Astrocyte (in vitro differentiated cells and primary cell): ENCODE results near the gene CDC42EP3. TPM values are rescaled to one million over a fixed set of nuclear protein-coding genes. Genes with fewer than 3 reads are reported as not detected.

ENCODE experiments used
- DNase-seq: peaks from one replicate; pipeline ENCODE4 v3.0.0-alpha.2; 2010; ENCODE audit warnings: low read depth
- FAIRE-seq: peaks from 2 replicates; lab custom pipeline; 2011; peaks lifted over from hg19 to GRCh38; lab: Jason Lieb, UNC
- H2AFZ ChIP-seq: 2 replicates; pipeline ENCODE4 v1.6.0; 2012; ENCODE audit warnings: low read depth, low read length, inconsistent platforms
- H3K27ac ChIP-seq: 2 replicates; pipeline ENCODE4 v1.5.1; 2011; ENCODE audit warnings: low read depth, low read length, inconsistent platforms
- H3K27me3 ChIP-seq: 2 replicates; pipeline ENCODE4 v1.6.0; 2011; ENCODE audit warnings: low read length, inconsistent platforms; ENCODE audit not compliant: insufficient read depth
- H3K36me3 ChIP-seq: 2 replicates; pipeline ENCODE4 v1.5.1; 2011; ENCODE audit warnings: low read length, inconsistent platforms; ENCODE audit not compliant: insufficient read depth
- H3K4me1 ChIP-seq: 2 replicates; pipeline ENCODE4 v1.5.1; 2011; ENCODE audit warnings: low read length, inconsistent platforms; ENCODE audit not compliant: insufficient read depth
- H3K4me2 ChIP-seq: 2 replicates; pipeline ENCODE4 v1.6.0; 2012; ENCODE audit warnings: low read length, inconsistent platforms
- H3K4me3 ChIP-seq: 2 replicates; pipeline ENCODE4 v1.5.1; 2011; ENCODE audit warnings: low read depth, mild to moderate bottlenecking, low read length, inconsistent platforms; ENCODE audit not compliant: insufficient read depth
- H3K79me2 ChIP-seq: 2 replicates; pipeline ENCODE4 v1.6.0; 2012; ENCODE audit warnings: mild to moderate bottlenecking, low read length, inconsistent platforms; ENCODE audit not compliant: insufficient read depth
- H3K9ac ChIP-seq: 2 replicates; pipeline ENCODE4 v1.6.0; 2012; ENCODE audit warnings: mild to moderate bottlenecking, low read length, inconsistent platforms
- H3K9me3 ChIP-seq: 2 replicates; pipeline ENCODE4 v1.5.1; 2012; ENCODE audit warnings: low read depth, mild to moderate bottlenecking, low read length, inconsistent platforms; ENCODE audit not compliant: insufficient read depth
- H4K20me1 ChIP-seq: 2 replicates; pipeline ENCODE4 v1.6.0; 2012; ENCODE audit warnings: low read length, inconsistent platforms; ENCODE audit not compliant: insufficient read depth
- H3K27ac Mint-ChIP-seq: one replicate; pipeline ENCODE4 v1.8.0; 2021; ENCODE audit warnings: mild to moderate bottlenecking, mixed read lengths; ENCODE audit not compliant: unreplicated experiment
- H3K27me3 Mint-ChIP-seq: one replicate; pipeline ENCODE4 v1.8.0; 2021; ENCODE audit warnings: low read depth, mixed read lengths; ENCODE audit not compliant: unreplicated experiment
- H3K36me3 Mint-ChIP-seq: one replicate; pipeline ENCODE4 v1.8.0; 2021; ENCODE audit warnings: low read depth, mixed read lengths; ENCODE audit not compliant: unreplicated experiment
- H3K4me1 Mint-ChIP-seq: one replicate; pipeline ENCODE4 v1.8.0; 2021; ENCODE audit warnings: low read depth, mixed read lengths; ENCODE audit not compliant: unreplicated experiment
- H3K4me3 Mint-ChIP-seq: one replicate; pipeline ENCODE4 v1.8.0; 2021; ENCODE audit warnings: mild to moderate bottlenecking, moderate library complexity, mixed read lengths; ENCODE audit not compliant: unreplicated experiment
- H3K9me3 Mint-ChIP-seq: one replicate; pipeline ENCODE4 v1.8.0; 2021; ENCODE audit warnings: mild to moderate bottlenecking, mixed read lengths; ENCODE audit not compliant: unreplicated experiment
- CTCF ChIP-seq: IDR thresholded peaks from 2 replicates; pipeline ENCODE4 v1.5.1; 2011; ENCODE audit warnings: low read depth, mild to moderate bottlenecking, inconsistent platforms, low read length, moderate library complexity; ENCODE audit not compliant: insufficient read depth
- EZH2 ChIP-seq: IDR thresholded peaks from 2 replicates; pipeline ENCODE4 v1.6.1; 2012; ENCODE audit warnings: mild to moderate bottlenecking, low read length, inconsistent platforms; ENCODE audit not compliant: insufficient read depth
- total RNA-seq: library from RNA; stranded (reverse); gene quantifications from 2 replicates; pipeline ENCODE4 v1.2.1, GENCODE V29; 2021

The CDC42EP3 gene
- total RNA-seq, 1 donor from 2014 or later: 94.3 TPM

GRCh38 chr2:37632310-37632709 lies 39.1 kb downstream of the CDC42EP3 start:
- peaks cover 3% of the 10 kb centered on the region for H3K36me3 Mint-ChIP-seq
- FAIRE-seq (no peak), DNase-seq (no peak)
- no peaks in the 10 kb centered on the region for H3K27me3 Mint-ChIP-seq
- peaks cover 21% of the 10 kb centered on the region for H3K4me1 Mint-ChIP-seq
- H3K9me3 Mint-ChIP-seq: no peaks in the 10 kb centered on the region
- no peaks in the 10 kb centered on the region for H3K9me3 ChIP-seq
- no peaks in the 10 kb centered on the region for H3K27me3 ChIP-seq
- H3K9ac ChIP-seq: no peak overlapping the region
- H3K79me2 ChIP-seq: no peaks in the 10 kb centered on the region
- no peak overlapping the region for H3K27ac ChIP-seq
- H4K20me1 ChIP-seq: no peaks in the 10 kb centered on the region
- no peaks in the 10 kb centered on the region for H3K36me3 ChIP-seq
- H2AFZ ChIP-seq: no peak overlapping the region
- no peak overlapping the region for H3K4me3 Mint-ChIP-seq
- H3K4me2 ChIP-seq: peak overlapping the region; percentile 37
- H3K27ac Mint-ChIP-seq: peak overlapping the region; percentile 28
- H3K4me1 ChIP-seq: peaks cover 27% of the 10 kb centered on the region
- no peak for TF ChIP-seq EZH2
- no peak for TF ChIP-seq CTCF
- H3K4me3 ChIP-seq: no peak overlapping the region

GRCh38 chr2:37631698-37632097 lies 39.7 kb downstream of the CDC42EP3 start:
- no peaks in the 10 kb centered on the region for H3K79me2 ChIP-seq
- no peak overlapping the region for H3K27ac ChIP-seq
- H3K27me3 ChIP-seq: no peaks in the 10 kb centered on the region
- no peak overlapping the region for H3K9ac ChIP-seq
- H3K36me3 Mint-ChIP-seq: peaks cover 3% of the 10 kb centered on the region
- no peak overlapping the region for H3K27ac Mint-ChIP-seq
- no peaks in the 10 kb centered on the region for H3K9me3 Mint-ChIP-seq
- H3K4me2 ChIP-seq: no peak overlapping the region
- TF ChIP-seq CTCF: no peak
- no peak for TF ChIP-seq EZH2
- H2AFZ ChIP-seq: no peak overlapping the region
- peaks cover 29% of the 10 kb centered on the region for H3K4me1 ChIP-seq
- H3K4me1 Mint-ChIP-seq: peaks cover 22% of the 10 kb centered on the region
- DNase-seq (no peak), FAIRE-seq (no peak)
- H4K20me1 ChIP-seq: no peaks in the 10 kb centered on the region
- no peak overlapping the region for H3K4me3 ChIP-seq
- no peaks in the 10 kb centered on the region for H3K9me3 ChIP-seq
- no peak overlapping the region for H3K4me3 Mint-ChIP-seq
- H3K27me3 Mint-ChIP-seq: no peaks in the 10 kb centered on the region
- no peaks in the 10 kb centered on the region for H3K36me3 ChIP-seq

- H3K27me3 Mint-ChIP-seq: no peaks in the 10 kb centered on the region
- peaks cover 33% of the 10 kb centered on the region for H3K4me1 ChIP-seq
- H3K79me2 ChIP-seq: no peaks in the 10 kb centered on the region
- no peaks in the 10 kb centered on the region for H3K9me3 ChIP-seq
- H4K20me1 ChIP-seq: no peaks in the 10 kb centered on the region
- peaks cover 3% of the 10 kb centered on the region for H3K36me3 Mint-ChIP-seq
- no peak overlapping the region for H3K27ac ChIP-seq
- TF ChIP-seq EZH2: no peak
- no peak for TF ChIP-seq CTCF
- H3K36me3 ChIP-seq: no peaks in the 10 kb centered on the region
- no peak for DNase-seq
- FAIRE-seq: no peak
- no peak overlapping the region for H3K9ac ChIP-seq
- H2AFZ ChIP-seq: no peak overlapping the region
- no peaks in the 10 kb centered on the region for H3K27me3 ChIP-seq
- no peak overlapping the region for H3K4me3 Mint-ChIP-seq
- no peak overlapping the region for H3K27ac Mint-ChIP-seq
- no peak overlapping the region for H3K4me2 ChIP-seq
- H3K4me1 Mint-ChIP-seq: peaks cover 26% of the 10 kb centered on the region
- no peaks in the 10 kb centered on the region for H3K9me3 Mint-ChIP-seq
- H3K4me3 ChIP-seq: no peak overlapping the region
Observed at GRCh38 chr2:37631292-37631691, 40.1 kb downstream of the CDC42EP3 start.
